K562 treated with DMSO at 1 percent for 4 hours (cell line): ENCODE results near the gene ZNF607. TPM values are rescaled to one million over a fixed set of nuclear protein-coding genes. Genes with fewer than 3 reads are reported as not detected.

Source experiments
- total RNA-seq: library from RNA; unstranded; fragments of 300-600 nt; gene quantifications from 2 replicates; pipeline ENCODE4 v1.2.3, GENCODE V29; 2022; ENCODE audit not compliant: insufficient read depth

The ZNF607 gene
- 1.1 and 4.7 TPM in 2 replicates for total RNA-seq

DNA sequence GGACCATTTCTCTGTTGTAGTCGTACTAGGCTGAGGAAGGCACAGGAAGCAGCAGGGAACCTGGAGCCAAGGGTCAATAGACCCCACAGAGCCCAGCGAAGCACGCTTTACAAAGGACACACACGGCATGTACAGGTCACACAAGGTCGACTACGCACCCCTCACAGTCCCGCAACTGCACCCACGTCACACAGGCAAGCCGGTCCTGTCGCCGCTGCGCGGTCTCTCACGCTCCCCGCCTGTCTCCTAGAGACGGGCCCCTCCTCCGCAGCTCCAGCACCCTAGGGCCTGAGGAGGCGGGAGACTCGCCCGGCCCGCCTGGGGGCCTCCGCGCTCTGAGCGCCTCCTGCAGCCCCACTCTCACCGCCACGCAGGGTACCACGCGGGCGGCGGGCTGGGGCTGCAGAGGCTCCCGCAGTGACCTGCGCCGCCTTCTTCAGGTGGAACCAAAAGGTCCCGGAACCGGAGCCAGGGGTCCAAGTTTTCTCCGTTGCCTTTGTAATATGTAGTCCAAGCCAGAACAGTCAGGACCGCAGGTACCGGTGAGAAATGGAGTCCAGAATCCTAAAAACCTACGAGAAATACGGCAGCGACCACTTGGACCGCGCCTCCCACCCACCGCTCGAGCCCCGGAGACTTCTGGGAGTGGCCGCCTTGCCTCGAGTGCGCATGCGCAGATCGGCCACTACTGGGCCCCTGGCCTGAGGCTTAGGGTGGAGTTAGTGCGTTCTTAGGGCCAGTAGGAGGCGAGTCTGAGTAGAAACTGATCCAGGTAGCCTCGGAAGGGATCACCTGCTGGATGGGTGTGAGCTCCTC lies at the start of gene ZNF607:
Gene ZNF607 (minus strand): TSS at position 651 of the 816 bp plus-strand sequence. CDS start 8,143 bp downstream, outside the sequence.

DNA sequence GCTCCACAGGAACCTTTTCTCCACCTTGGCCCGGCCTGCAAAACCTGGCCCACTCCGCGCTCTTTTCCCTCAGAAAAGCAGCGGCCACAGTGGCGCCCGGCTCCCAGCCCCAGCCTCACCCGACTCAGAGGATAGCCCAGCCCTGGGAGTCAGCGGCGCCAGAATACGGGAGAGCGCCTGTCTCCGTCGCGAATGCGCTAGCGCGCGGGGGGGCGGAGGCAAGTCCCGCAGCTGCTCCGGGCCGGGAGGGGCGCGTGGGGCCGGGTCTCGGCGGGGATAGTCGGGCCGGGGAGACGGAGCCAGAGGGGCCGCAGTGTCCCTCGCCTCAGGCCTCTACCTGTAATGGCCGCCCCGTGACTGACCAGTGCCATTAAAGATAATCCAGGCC lies 64.3 kb downstream of the ZNF607 start, which contains the start of gene ZFP30:
Gene ZFP30 (minus strand): TSS at position 165 of the 388 bp plus-strand sequence. CDS start 7,643 bp downstream, outside the sequence.

Other genes with a start within 250 kb of the ZNF607 start
- gene ZNF793, start 212.8 kb downstream of the ZNF607 start, total RNA-seq: not detected in 2 replicates
- gene ZNF571, start 125.0 kb downstream of the ZNF607 start, total RNA-seq: 1.5 TPM in 1 of 2 replicates, not detected in the other
- 0.53 and 0.86 TPM in 2 replicates for gene ZNF540, start 124.9 kb downstream of the ZNF607 start, total RNA-seq
- 4.2 and 7.3 TPM in 2 replicates for gene ZFP30, start 64.3 kb downstream of the ZNF607 start, total RNA-seq
- 0.84 and 3.5 TPM in 2 replicates for gene ZNF573, start 59.8 kb upstream of the ZNF607 start, total RNA-seq
- not detected in 2 replicates for gene WDR87, start 186.8 kb upstream of the ZNF607 start, total RNA-seq
- gene SIPA1L3, start 187.4 kb upstream of the ZNF607 start, total RNA-seq: 4.3 and 8.0 TPM in 2 replicates